ENCODE results near the gene PLSCR5.

The PLSCR5 gene

GRCh38 chr3:146581951-146582467 lies 23.1 kb downstream of the PLSCR5 start:
- no peak for DNase-seq

- no peak for DNase-seq
Observed at GRCh38 chr3:146581080-146581601, 24.0 kb downstream of the PLSCR5 start.

GRCh38 chr3:146577662-146578061 lies 27.5 kb downstream of the PLSCR5 start:
- DNase-seq, result peak; percentile 2

GRCh38 chr3:146575636-146576035 lies 29.5 kb downstream of the PLSCR5 start:
- no peak for DNase-seq

- no peak for DNase-seq
Observed at GRCh38 chr3:146574173-146574572, 31.0 kb downstream of the PLSCR5 start.

GRCh38 chr3:146569314-146569713 lies 35.8 kb downstream of the PLSCR5 start:
- DNase-seq, result no peak

GRCh38 chr3:146566138-146566537 lies 39.0 kb downstream of the PLSCR5 start:
- DNase-seq, result no peak

GRCh38 chr3:146561879-146562278 lies 43.3 kb downstream of the PLSCR5 start:
- DNase-seq, result no peak

- no peak for DNase-seq
Observed at GRCh38 chr3:146561463-146561862, 43.7 kb downstream of the PLSCR5 start.

- no peak for DNase-seq
Observed at GRCh38 chr3:146560678-146561077, 44.5 kb downstream of the PLSCR5 start.

- DNase-seq, result no peak
Observed at GRCh38 chr3:146559388-146559787, 45.8 kb downstream of the PLSCR5 start.

GRCh38 chr3:146558781-146559180 lies 46.4 kb downstream of the PLSCR5 start:
- no peak for DNase-seq

- DNase-seq, result no peak
Observed at GRCh38 chr3:146557745-146558144, 47.4 kb downstream of the PLSCR5 start.

GRCh38 chr3:146555311-146555710 lies 49.8 kb downstream of the PLSCR5 start:
- no peak for DNase-seq

- no peak for DNase-seq
Observed at GRCh38 chr3:146554151-146554760, 50.9 kb downstream of the PLSCR5 start.

- no peak for DNase-seq
Observed at GRCh38 chr3:146550743-146551510, 54.2 kb downstream of the PLSCR5 start.

GRCh38 chr3:146550070-146550615 lies 55.0 kb downstream of the PLSCR5 start:
- no peak for DNase-seq

GRCh38 chr3:146547235-146547835 lies 57.8 kb downstream of the PLSCR5 start:
- no peak for DNase-seq

- DNase-seq, result no peak
Observed at GRCh38 chr3:146546366-146546965, 58.7 kb downstream of the PLSCR5 start.

- no peak for DNase-seq
Observed at GRCh38 chr3:146544929-146545528, 60.1 kb downstream of the PLSCR5 start.

GRCh38 chr3:146544002-146544928 lies 60.9 kb downstream of the PLSCR5 start, which contains the start of gene PLSCR1:
Gene PLSCR1, minus strand, starts transcription at chr3:146544607. Its CDS starts 8,055 bp downstream, at chr3:146536552.
- peak; percentile 56 for DNase-seq

All from stimulated activated CD4-positive, alpha-beta T cell treated with anti-CD3 and anti-CD28 coated beads, Interleukin-12 subunit alpha, Interleukin-12 subunit beta, amount 100 ng/mL, for 4 hours (primary cell).